Body of pancreas (tissue), 4 donors: Measurements from ENCODE around the gene PHF21B. TPM values are rescaled to one million over a fixed set of nuclear protein-coding genes. Genes with fewer than 3 reads are reported as not detected.

Experiments
- ATAC-seq: fragments of 150-250 bp; one replicate; pipeline ENCODE4 v1.9.1; 2016
- DNase-seq, 4 donors: peaks; one replicate each; pipeline ENCODE4 v3.0.0-alpha.2; 2019
- H3K27ac ChIP-seq, 4 donors: fragments of 200-600 bp; sonication (generic); 1 replicate in 3 of 4; 2 replicates in 1 of 4; pipeline versions ENCODE4 v1.5.1 to v1.6.1; 2016 to 2019; ENCODE audit warnings: mild to moderate bottlenecking in 1 of 4, mixed read lengths in 1 of 4, moderate library complexity in 1 of 4
- H3K27me3 ChIP-seq, 2 donors: fragments of 200-600 bp; sonication (generic); one replicate each; pipeline ENCODE4 v1.6.0; 2016; ENCODE audit warnings: mild to moderate bottlenecking in 1 of 2
- H3K36me3 ChIP-seq, 2 donors: fragments of 200-600 bp; sonication (generic); replicated peaks in 1 of 2; 2 replicates each; pipeline ENCODE4 v1.5.1; 2016; ENCODE audit warnings: low read depth in 2 of 2; ENCODE audit not compliant: insufficient read depth in 1 of 2
- H3K4me1 ChIP-seq: fragments of 200-600 bp; sonication (generic); one replicate; pipeline ENCODE4 v1.6.0; 2016
- H3K4me3 ChIP-seq, 2 donors: fragments of 200-600 bp; sonication (generic); 1 replicate in 1 of 2; 2 replicates in 1 of 2; pipeline ENCODE4 v1.5.1; 2016 to 2019
- H3K9me3 ChIP-seq, 3 donors: fragments of 200-600 bp; sonication (generic); 1 replicate in 2 of 3; 2 replicates in 1 of 3; pipeline ENCODE4 v1.5.1; 2016
- POLR2A ChIP-seq, 3 donors: fragments of 450-650 bp; IDR thresholded peaks; one replicate each; pipeline ENCODE4 v1.6.1; 2016; ENCODE audit warnings: antibody characterized with exemption in 3 of 3, mild to moderate bottlenecking in 2 of 3
- WGBS, 2 donors: methylation state at CpG; one replicate each; pipeline ENCODE4 v1.1.5; 2017; 5-methylcytosine and 5-hydroxymethylcytosine counted together
- intact Hi-C: fragments of 100-400 bp; cut with DNase I; formaldehyde crosslinking; loops from one replicate; pipeline ENCODE4 v1.15.1; 2023
- total RNA-seq, 2 donors: library from RNA; depleted of rRNA; stranded (reverse); fragments of >200 nt; gene quantifications; one replicate each; pipeline ENCODE4 v1.1.0, GENCODE V29; 2016
- TF ChIP-seq, protein P1 (sequence below), 7 experiments: fragments of 450-650 bp in 4 of 7; fragments of 200-600 bp in 3 of 7; sonication (generic) in 3 of 7; IDR thresholded peaks; one replicate each; pipeline ENCODE4 v1.5.1; 2016 to 2019; ENCODE audit warnings: antibody characterized with exemption in 7 of 7

PHF21B gene
- total RNA-seq, 2 donors from 2014 or later, result under 0.01 TPM; not detected in 1

DNA sequence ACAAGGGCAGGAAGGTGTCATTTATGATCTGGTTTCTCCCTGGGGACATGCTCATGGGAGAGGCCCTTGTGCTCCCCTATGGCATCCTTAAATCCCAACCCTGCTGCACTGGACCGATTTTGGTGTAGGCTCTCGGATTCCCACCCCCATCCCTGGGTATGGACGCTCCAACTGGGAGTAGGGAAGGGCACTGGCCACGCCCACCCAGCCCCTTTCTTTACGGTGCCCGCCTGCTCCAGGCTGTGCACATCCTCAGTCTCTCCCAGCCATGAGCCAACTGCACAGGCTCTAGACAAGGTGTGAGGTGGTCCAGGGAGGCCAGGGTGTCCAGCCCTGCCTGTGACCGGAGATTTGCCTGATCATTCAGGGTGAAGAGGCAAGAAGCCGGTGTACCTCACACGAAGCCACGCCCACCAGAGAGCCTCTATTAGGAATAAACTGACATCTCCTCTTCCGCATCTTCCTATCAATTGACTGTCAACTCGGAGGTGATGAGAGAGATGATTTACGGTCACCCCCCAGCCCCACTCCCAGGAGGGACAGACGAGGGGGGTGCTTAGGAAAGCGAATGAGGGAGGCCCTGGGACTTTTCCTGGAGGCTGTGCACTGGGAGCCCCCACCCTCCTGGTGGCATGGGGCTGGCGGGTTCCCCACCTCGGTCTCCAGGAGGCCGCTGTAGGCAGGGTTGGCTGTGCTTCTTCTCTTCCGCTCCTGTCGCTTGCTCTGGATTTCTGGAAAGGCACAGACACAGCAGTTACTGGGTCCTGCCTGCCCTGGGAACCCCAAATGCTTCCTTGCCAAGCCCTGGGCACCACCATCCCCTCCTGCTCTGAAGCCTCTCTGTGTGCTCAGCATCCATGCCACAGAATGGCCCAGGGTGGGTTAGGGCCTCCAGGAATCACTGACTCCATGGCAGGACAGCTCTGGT, 116.7 kb downstream of the PHF21B start:
- DNase-seq (no peak), ATAC-seq (no peak)
- 67 to 74% methylated on average over 15 to 20 of the region's 20 CpGs for WGBS, 2 donors
- H3K27me3 ChIP-seq, result no peaks in the 10 kb centered on the region
- intact Hi-C loops, result no loop called here
- H3K4me1 ChIP-seq, result no peaks in the 10 kb centered on the region
- H3K9me3 ChIP-seq, result no peaks in the 10 kb centered on the region
- H3K36me3 ChIP-seq, result no peaks in the 10 kb centered on the region
- no peak for TF ChIP-seq POLR2A (IDR thresholded peaks at IDR 0.05)
- TF ChIP-seq, protein P1, sequence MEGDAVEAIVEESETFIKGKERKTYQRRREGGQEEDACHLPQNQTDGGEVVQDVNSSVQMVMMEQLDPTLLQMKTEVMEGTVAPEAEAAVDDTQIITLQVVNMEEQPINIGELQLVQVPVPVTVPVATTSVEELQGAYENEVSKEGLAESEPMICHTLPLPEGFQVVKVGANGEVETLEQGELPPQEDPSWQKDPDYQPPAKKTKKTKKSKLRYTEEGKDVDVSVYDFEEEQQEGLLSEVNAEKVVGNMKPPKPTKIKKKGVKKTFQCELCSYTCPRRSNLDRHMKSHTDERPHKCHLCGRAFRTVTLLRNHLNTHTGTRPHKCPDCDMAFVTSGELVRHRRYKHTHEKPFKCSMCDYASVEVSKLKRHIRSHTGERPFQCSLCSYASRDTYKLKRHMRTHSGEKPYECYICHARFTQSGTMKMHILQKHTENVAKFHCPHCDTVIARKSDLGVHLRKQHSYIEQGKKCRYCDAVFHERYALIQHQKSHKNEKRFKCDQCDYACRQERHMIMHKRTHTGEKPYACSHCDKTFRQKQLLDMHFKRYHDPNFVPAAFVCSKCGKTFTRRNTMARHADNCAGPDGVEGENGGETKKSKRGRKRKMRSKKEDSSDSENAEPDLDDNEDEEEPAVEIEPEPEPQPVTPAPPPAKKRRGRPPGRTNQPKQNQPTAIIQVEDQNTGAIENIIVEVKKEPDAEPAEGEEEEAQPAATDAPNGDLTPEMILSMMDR (IDR thresholded peaks at IDR 0.05), result no peak
- H3K27ac ChIP-seq, result no peak overlapping the region
- H3K4me3 ChIP-seq, result no peak overlapping the region

GRCh38 chr22:44892243-44892642, 117.6 kb downstream of the PHF21B start:
- no peak for TF ChIP-seq POLR2A (IDR thresholded peaks at IDR 0.05)
- TF ChIP-seq, protein P1 (IDR thresholded peaks at IDR 0.05), result no peak
- no peak overlapping the region for H3K27ac ChIP-seq
- H3K4me1 ChIP-seq, result no peaks in the 10 kb centered on the region
- DNase-seq, result no peak
- WGBS, 2 donors, result 65 to 74% methylated on average over 9 to 13 of the region's 13 CpGs
- H3K36me3 ChIP-seq, result no peaks in the 10 kb centered on the region
- no peaks in the 10 kb centered on the region for H3K9me3 ChIP-seq
- intact Hi-C loops, result no loop called here
- no peak for ATAC-seq
- no peak overlapping the region for H3K4me3 ChIP-seq
- no peaks in the 10 kb centered on the region for H3K27me3 ChIP-seq

- Histone ChIP-seq H3K36me3 (no peaks in the 10 kb centered on the region), H3K27ac (no peak overlapping the region), H3K9me3 (no peaks in the 10 kb centered on the region), H3K4me1 (no peaks in the 10 kb centered on the region), H3K27me3 (no peaks in the 10 kb centered on the region), H3K4me3 (no peak overlapping the region)
- TF ChIP-seq, protein P1 (IDR thresholded peaks at IDR 0.05), result no peak
- no peak for TF ChIP-seq POLR2A (IDR thresholded peaks at IDR 0.05)
- 78 to 83% methylated on average over 4 to 11 of the region's 11 CpGs for WGBS, 2 donors
- ATAC-seq (no peak), DNase-seq (no peak)
- intact Hi-C loops, result no loop called here
Measured at GRCh38 chr22:44891791-44892190, 118.0 kb downstream of the PHF21B start.

- Histone ChIP-seq H3K36me3 (no peaks in the 10 kb centered on the region), H3K27me3 (no peaks in the 10 kb centered on the region), H3K4me3 (no peak overlapping the region), H3K27ac (no peak overlapping the region), H3K4me1 (no peaks in the 10 kb centered on the region), H3K9me3 (no peaks in the 10 kb centered on the region)
- DNase-seq (no peak), ATAC-seq (no peak)
- intact Hi-C loops, result no loop called here
- TF ChIP-seq POLR2A (IDR thresholded peaks at IDR 0.05), result no peak
- TF ChIP-seq, protein P1 (IDR thresholded peaks at IDR 0.05), result no peak
- WGBS, 2 donors, result 58 to 64% methylated on average over 8 to 11 of the region's 11 CpGs
Measured at GRCh38 chr22:44891293-44891747, 118.5 kb downstream of the PHF21B start.
